SHP77 treated with DMSO at 0.1 percent for 48 hours (cell line): ENCODE measurements around the gene STRA8.

ENCODE experiments used
- DNase-seq: peaks from one replicate; lab custom pipeline; 2025; lab: John Stamatoyannopoulos, UW

The STRA8 gene

GRCh38 chr7:135233570-135233969 is at the start of gene STRA8:
STRA8 (plus strand) TSS chr7:135233838; CDS start chr7:135240525, 6,687 bp downstream.
- DNase-seq = no peak

DNA sequence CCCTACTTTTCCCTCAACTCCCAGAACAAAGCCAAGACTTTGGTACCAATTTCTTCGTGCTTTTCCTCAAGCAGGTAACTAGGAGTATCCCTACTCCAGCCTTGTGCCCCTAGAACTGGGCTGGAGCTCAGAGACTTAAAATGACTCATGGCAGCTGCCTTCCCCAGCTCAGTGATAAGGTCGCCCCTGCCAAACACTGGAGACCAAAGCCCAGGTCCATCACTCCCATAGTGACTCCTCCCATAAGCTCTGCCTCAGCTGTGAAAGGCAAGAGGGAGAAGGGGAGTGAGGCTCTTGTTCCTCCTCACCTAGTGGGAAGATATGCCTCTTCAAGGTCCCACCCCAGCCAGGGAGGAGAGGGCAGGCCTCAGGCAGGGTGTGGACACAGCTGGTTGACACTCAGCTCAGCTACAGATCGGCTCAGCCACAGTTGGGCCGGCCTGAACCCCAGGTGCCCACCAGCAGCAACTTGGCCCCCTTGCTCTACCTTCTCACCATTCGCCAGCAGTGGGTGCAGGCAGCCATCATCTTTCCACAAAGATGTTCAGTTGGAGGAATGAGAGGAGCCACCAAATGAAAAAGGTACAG is 49.3 kb upstream of the STRA8 start:
- no peak for DNase-seq

DNA sequence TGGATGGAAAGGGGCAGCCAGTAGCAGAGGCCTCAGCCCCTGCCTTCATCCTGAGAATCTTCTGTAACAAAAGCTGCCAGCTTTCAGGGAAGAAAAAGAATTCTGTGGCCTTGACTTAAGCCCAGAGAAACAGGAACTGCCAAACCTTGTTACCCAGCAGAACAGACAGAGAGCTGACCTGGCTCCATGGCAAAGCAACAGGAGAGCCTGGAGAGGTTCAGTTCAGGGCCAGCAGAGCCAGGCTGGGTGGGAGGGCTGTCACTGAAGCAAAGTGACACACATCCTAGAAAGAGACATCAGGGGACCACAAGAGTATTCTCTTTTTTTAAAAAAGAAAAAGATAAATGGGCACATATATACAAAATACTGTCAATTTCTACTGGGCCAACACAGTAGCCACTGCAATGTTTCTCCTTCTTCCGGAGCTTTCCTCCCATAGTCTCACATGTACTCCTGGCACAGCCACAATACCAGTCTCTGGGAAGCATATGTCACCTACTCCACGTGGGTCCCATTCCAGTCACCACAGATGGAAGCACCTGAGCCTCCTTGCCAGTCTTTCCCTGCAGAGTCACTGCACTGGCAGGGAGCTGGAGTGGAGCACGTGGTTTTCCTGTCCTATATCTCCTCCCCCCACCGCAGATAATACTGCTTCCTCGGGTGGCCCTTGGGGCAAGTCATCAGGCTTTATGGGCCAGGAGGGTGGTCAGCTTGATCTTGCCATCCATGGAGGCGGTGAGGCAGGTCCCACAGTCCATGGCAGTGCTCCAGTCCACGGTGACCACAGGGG is 48.0 kb upstream of the STRA8 start:
- DNase-seq = no peak

- DNase-seq = no peak
Measured at GRCh38 chr7:135186261-135186540, 47.4 kb upstream of the STRA8 start.

DNA sequence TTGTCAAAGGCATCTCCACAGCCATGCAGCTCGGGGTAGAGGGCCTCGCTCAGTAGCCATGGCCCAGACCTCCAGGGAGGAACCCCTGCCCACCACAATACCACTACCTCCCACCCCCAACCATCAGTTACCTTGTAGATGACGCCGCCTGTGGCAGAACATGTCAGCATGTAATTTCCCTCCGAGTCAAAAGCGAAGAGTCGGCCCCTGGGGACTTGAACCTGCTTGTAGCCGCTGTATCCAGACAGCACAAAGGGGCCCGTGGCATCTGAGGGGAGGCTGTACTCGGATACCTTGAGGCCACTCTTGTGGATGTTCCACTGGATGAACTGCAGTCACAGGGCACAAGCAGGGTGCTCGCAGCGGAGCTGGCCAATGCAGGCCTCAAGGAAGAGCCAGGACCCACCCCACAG is 46.8 kb upstream of the STRA8 start:
- no peak for DNase-seq

GRCh38 chr7:135188298-135188984 is 45.2 kb upstream of the STRA8 start:
- DNase-seq = no peak

DNA sequence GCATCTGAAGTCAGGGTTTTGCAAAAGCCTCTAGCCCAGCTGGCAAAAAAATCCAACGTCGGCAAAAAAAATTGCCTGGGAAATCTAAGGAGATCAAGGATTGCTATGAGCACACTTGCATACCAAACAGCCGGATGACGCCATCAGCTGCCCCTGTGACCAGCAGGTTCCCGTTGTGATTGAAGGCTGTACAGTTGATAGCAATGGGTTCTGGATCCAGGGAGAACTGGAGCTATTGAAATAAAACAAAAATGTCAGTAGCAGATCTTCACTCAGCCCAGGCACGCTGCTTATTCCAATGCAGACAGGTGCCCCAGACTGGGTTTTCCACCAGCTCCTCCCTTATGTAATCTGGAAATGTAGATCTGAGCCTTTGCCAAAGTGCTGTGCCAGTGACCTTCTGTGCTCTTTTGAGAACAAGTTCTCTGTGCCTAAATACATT is 44.4 kb upstream of the STRA8 start:
- no peak for DNase-seq

GRCh38 chr7:135189961-135190360 is 43.7 kb upstream of the STRA8 start:
- DNase-seq = no peak

DNA sequence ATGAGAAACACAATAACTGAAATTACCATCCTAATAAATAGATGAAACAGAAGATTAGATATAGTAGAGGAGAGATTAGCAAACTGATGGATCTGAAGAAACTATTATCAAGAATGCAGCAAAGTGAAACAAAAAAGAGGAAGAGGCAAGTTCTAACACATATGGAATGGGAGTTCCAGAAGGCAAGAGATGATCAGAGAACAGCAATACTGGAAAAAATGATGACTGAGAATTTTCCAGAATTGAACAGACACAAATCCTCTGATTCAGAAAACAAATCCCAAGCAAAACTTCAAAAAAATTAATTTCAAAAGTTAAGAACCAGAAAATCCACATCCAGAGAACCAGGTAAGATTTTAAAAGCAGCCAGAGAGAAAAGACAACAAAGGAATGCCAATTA is 42.9 kb upstream of the STRA8 start:
- no peak for DNase-seq

GRCh38 chr7:135192914-135193536 is 40.6 kb upstream of the STRA8 start:
- no peak for DNase-seq

- no peak for DNase-seq
Measured at GRCh38 chr7:135193615-135194081, 40.0 kb upstream of the STRA8 start.

DNA sequence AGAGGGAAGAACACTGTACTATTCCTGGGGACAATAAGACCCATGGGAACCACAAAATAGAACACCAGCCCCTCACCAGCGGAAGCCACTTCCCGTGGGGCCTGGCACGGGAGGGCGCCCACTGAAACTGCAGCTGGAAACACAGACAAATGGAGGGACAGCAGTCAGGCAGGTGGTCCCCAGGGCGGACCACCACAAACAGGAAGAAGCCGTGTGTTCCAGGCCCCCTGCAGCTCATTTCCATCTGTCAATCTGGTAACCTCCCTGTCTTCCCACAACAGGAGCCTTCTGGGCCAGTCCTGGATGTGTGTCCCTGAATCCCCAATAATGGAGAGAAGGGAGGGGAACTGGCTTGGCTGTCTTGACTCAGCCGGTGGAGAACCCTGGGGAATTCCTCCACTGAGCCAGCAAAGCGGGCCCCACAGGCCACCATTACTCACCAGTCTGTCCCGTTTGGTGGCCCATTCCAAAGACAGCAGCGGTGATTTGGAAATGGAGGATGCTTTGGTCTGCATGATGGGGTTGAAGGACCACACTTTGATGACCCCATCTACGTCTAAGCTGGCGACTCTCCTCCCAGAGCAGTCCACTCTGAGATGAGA is 39.0 kb upstream of the STRA8 start:
- no peak for DNase-seq

- DNase-seq = no peak
Measured at GRCh38 chr7:135195156-135195555, 38.5 kb upstream of the STRA8 start.

DNA sequence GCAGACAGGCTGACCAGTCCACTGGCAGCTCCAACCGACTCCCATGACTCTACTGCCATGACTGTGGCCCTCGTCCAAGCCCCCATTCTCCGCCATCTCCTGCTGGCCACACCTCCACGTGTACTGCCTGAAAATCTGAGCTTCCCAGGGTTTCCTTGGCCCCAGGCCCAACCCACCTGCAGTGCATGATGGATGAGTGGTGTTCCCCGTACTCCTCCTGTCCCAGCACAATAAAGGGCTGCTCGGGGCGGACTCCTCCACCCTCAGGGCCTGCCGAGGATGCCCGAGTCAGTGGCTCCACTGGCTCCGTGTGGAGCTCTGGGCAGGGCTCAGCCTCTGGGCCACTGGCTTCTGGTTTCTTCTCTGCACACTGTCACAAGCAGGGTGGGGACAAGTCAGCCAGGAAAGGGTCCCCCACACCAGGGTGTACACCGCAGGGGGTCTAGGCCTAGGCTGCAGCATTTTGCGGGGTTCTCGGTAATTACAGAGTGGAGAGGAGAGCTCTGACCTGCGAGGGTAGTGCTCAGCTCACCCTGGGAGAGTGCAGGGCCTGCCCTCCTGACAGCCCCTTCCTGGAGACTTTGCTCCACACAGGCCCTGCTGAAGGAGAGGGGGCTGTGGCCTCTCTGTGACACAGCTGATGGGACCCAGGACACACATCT is 37.5 kb upstream of the STRA8 start:
- no peak for DNase-seq

DNA sequence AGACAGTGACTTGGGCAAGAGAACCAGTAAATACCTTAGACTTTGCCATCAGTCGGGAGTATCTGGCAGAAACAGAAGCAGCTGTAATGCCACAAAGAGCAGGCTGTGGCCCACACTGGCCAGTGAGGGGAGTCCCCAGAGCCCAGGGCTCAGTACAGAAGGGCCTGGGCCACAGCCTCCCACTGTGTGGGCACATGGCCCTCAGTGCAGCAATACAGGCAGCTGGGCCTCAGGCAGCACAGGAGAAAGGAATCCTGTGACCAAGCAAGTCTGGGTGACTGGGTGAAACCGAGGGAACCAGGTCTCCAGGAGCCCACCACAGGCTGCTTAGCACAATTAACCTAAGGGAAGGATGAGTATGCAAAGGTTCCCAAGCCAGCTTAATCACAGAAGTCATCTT is 36.3 kb upstream of the STRA8 start:
- DNase-seq = no peak

GRCh38 chr7:135197906-135198655 is 35.6 kb upstream of the STRA8 start:
- no peak for DNase-seq

DNA sequence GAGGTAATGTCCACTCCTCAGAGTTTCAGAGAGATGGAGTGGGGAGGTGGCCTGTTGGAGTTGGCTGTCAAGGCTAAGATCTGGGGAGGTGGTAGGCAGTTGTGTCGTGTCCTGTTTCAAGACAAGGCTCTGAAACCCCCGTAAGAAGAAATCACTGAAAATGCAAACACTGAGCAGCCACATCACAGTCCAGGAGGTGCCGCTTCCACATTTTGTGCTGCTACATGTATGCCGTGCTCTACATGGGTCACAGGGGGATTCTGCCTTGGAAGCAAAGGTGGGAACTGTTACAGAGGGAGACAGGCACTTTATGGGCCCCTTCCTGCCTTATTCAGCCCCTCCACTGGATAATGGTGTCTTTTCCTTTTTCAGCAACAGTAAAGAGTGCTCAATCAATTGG is 34.2 kb upstream of the STRA8 start:
- DNase-seq = no peak

DNA sequence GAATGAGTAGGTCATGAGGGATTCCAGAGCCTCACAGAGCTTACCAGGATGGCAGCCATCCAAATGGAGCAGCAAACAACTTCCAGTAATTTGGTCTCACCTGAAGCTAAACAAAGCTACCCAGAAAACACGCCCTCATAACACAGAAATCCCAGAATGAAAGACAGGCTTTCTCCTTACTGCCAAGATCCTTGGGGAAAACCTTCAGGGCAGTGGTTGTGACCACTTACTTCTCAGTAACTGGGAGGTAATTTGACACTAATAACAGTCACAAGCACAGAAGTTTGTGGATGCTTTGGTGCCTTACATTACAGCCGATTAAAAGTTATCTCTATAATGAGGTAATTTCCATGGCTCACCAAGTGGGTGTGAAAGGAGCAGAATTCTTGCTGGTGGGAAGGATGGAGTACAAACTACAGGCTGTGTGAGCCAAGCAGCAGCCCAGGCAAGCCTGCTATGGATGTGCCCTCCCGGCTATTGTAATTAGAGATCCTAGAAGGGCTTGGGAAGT is 32.8 kb upstream of the STRA8 start:
- no peak for DNase-seq

DNA sequence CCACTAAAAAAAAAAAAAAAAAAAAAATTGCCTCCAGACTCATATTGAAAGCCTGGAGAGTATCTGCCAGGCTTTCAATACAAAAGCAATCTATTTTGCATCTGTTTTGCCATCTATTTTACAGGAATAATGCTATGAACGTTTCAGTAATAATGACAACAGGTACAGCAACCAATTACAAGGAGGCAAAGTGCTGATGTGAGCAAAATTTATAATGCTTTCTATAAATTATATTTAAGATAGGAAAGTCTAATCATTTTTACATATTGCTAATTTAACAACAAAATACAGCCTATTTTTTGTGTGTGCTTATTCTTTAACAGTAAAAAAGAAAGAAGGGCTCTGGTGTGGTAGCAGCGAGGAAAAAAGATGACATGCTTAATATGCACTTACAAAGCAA is 32.3 kb upstream of the STRA8 start:
- no peak for DNase-seq

- DNase-seq = no peak
Measured at GRCh38 chr7:135204341-135204749, 29.3 kb upstream of the STRA8 start.

DNA sequence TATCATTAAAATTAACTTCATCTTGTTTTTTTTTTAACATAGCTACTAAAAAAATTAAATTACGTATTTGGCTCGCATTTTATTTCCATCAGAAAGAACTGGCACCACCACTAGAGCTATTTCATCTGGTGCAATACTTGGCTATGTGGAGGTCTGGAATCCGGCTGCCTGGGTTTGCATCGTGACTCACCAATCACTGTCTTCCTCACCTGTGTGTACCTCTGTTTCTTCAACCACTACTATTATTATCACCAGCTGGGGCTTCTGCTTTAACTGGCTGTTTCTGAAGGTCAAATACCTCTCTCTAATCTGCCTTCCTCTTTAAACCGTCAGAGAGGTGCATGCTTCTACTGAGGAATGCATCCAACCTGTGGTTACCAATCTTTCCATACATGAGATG is 28.8 kb upstream of the STRA8 start:
- DNase-seq = no peak
